ENCODE data around the gene DCAF4L1.

The DCAF4L1 gene

GRCh38 chr4:41990365-41991111, 9.0 kb downstream of the DCAF4L1 start, which contains the start of gene SLC30A9:
Gene SLC30A9, plus strand, starts transcription at chr4:41990530. Its CDS starts 122 bp downstream, at chr4:41990652.
- DNase-seq (ENCODE audit: low spot score), result peak; percentile 94

- peak; percentile 32 for DNase-seq (ENCODE audit: low spot score)
Observed at GRCh38 chr4:41991916-41992767, 10.6 kb downstream of the DCAF4L1 start.

GRCh38 chr4:41992967-41993857, 11.7 kb downstream of the DCAF4L1 start:
- DNase-seq (ENCODE audit: low spot score), result no peak

- DNase-seq (ENCODE audit: low spot score), result no peak
Observed at GRCh38 chr4:41994461-41994985, 13.0 kb downstream of the DCAF4L1 start.

GRCh38 chr4:41998019-41998418, 16.5 kb downstream of the DCAF4L1 start:
- DNase-seq (ENCODE audit: low spot score), result no peak

GRCh38 chr4:41999321-41999720, 17.8 kb downstream of the DCAF4L1 start:
- DNase-seq (ENCODE audit: low spot score), result no peak

GRCh38 chr4:42008011-42008786, 26.6 kb downstream of the DCAF4L1 start:
- no peak for DNase-seq (ENCODE audit: low spot score)

- DNase-seq (ENCODE audit: low spot score), result no peak
Observed at GRCh38 chr4:42015438-42015837, 33.9 kb downstream of the DCAF4L1 start.

GRCh38 chr4:42018451-42018850, 36.9 kb downstream of the DCAF4L1 start:
- no peak for DNase-seq (ENCODE audit: low spot score)
